Measurements from ENCODE around the gene MYO7A.

The MYO7A gene

GRCh38 chr11:77217156-77217555 is 89.1 kb downstream of the MYO7A start:
- DNase-seq (ENCODE audit: low read depth): no peak

GRCh38 chr11:77223797-77224196 is 95.8 kb downstream of the MYO7A start:
- DNase-seq (ENCODE audit: low read depth): no peak

- DNase-seq (ENCODE audit: low read depth): no peak
Measured at GRCh38 chr11:77230878-77231605, 103.0 kb downstream of the MYO7A start.

- DNase-seq (ENCODE audit: low read depth): no peak
Measured at GRCh38 chr11:77231800-77232199, 103.8 kb downstream of the MYO7A start.

GRCh38 chr11:77232242-77232641 is 104.2 kb downstream of the MYO7A start:
- DNase-seq (ENCODE audit: low read depth): no peak

- DNase-seq (ENCODE audit: low read depth): no peak
Measured at GRCh38 chr11:77233011-77233410, 105.0 kb downstream of the MYO7A start.

- no peak for DNase-seq (ENCODE audit: low read depth)
Measured at GRCh38 chr11:77236901-77237300, 108.9 kb downstream of the MYO7A start.

- no peak for DNase-seq (ENCODE audit: low read depth)
Measured at GRCh38 chr11:77244277-77245027, 116.4 kb downstream of the MYO7A start.

- no peak for DNase-seq (ENCODE audit: low read depth)
Measured at GRCh38 chr11:77249427-77249826, 121.4 kb downstream of the MYO7A start.

GRCh38 chr11:77250881-77251640 is 123.0 kb downstream of the MYO7A start:
- no peak for DNase-seq (ENCODE audit: low read depth)

GRCh38 chr11:77252555-77253270 is 124.7 kb downstream of the MYO7A start:
- DNase-seq (ENCODE audit: low read depth): no peak

- DNase-seq (ENCODE audit: low read depth): no peak
Measured at GRCh38 chr11:77253690-77254089, 125.6 kb downstream of the MYO7A start.

GRCh38 chr11:77259641-77260040 is 131.6 kb downstream of the MYO7A start:
- no peak for DNase-seq (ENCODE audit: low read depth)

GRCh38 chr11:77262803-77263202 is 134.8 kb downstream of the MYO7A start:
- no peak for DNase-seq (ENCODE audit: low read depth)

Measured in stimulated activated CD8-positive, alpha-beta memory T cell treated with anti-CD3 and anti-CD28 coated beads, Interleukin-7, amount 100 ng/mL, for 24 hours (primary cell).